GM12878 (cell line): ENCODE data around the gene LMOD3. TPM values are rescaled to one million over a fixed set of nuclear protein-coding genes. Genes with fewer than 3 reads are reported as not detected.
A peak's percentile ranks its signal among the peaks of the same experiment; 100 is the strongest.

ENCODE experiments used
- BCL11A ChIP-seq: IDR thresholded peaks from 2 replicates; pipeline ENCODE4 v1.6.1; 2011; ENCODE audit warnings: low read depth, low read length
- BCLAF1 ChIP-seq: fragments of 450-650 bp; IDR thresholded peaks from 2 replicates; pipeline ENCODE4 v1.6.1; 2017; ENCODE audit warnings: antibody characterized with exemption, mild to moderate bottlenecking, moderate library complexity
- DPF2 ChIP-seq: fragments of 450-650 bp; IDR thresholded peaks from 2 replicates; pipeline ENCODE4 v1.6.1; 2017; ENCODE audit warnings: mild to moderate bottlenecking
- GABPA ChIP-seq: IDR thresholded peaks from 2 replicates; pipeline ENCODE4 v1.6.1; 2014; ENCODE audit warnings: antibody characterized with exemption, low read depth, mild to moderate bottlenecking, inconsistent platforms
- MEF2B ChIP-seq: fragments of 450-650 bp; IDR thresholded peaks from 2 replicates; pipeline ENCODE4 v1.6.1; 2018; ENCODE audit warnings: mild to moderate bottlenecking, moderate library complexity; ENCODE audit not compliant: partially characterized antibody, poor library complexity, severe bottlenecking
- MLLT1 ChIP-seq: fragments of 450-650 bp; IDR thresholded peaks from 2 replicates; pipeline ENCODE4 v1.6.1; 2016; ENCODE audit warnings: mild to moderate bottlenecking
- RAD51 ChIP-seq: fragments of 450-650 bp; IDR thresholded peaks from 2 replicates; pipeline ENCODE4 v1.6.1; 2016; ENCODE audit warnings: moderate library complexity, mild to moderate bottlenecking, inconsistent platforms
- SKIL ChIP-seq: fragments of 450-650 bp; IDR thresholded peaks from 2 replicates; pipeline ENCODE4 v1.6.1; 2017; ENCODE audit warnings: mild to moderate bottlenecking, low read depth, inconsistent platforms; ENCODE audit not compliant: poor library complexity, severe bottlenecking
- TBL1XR1 ChIP-seq: IDR thresholded peaks from 2 replicates; pipeline ENCODE4 v1.6.1; 2012; ENCODE audit warnings: low read depth, low read length, improper control_type of control experiment
- USF2 ChIP-seq: IDR thresholded peaks from 2 replicates; pipeline ENCODE4 v1.6.1; 2011; ENCODE audit warnings: low read depth, low read length, improper control_type of control experiment, borderline replicate concordance
- ZNF687 ChIP-seq: fragments of 450-650 bp; IDR thresholded peaks from 2 replicates; pipeline ENCODE4 v1.6.1; 2017; ENCODE audit warnings: mild to moderate bottlenecking, moderate library complexity
- polyA plus RNA-seq, 11 experiments: library from polyadenylated mRNA; depleted of rRNA in 4 of 11; unstranded in 6 of 11; stranded (reverse) in 5 of 11; fragments of >200 nt; fragmentation: Nextera tagmentation in 4 of 11; fragmentation: Illumina TruSeq in 1 of 11; extraction: Ambion mirVana in 4 of 11; extraction: Trizol in 1 of 11; gene quantifications; 1 replicate in 1 of 11; 2 replicates in 10 of 11; pipeline versions ENCODE4 v1.2.1 to v1.2.3, GENCODE V29; 2011 to 2016; ENCODE audit warnings: inconsistent platforms in 2 of 11, missing spikeins in 2 of 11, low read depth in 1 of 11
- total RNA-seq, 4 experiments: library from RNA; depleted of rRNA in 3 of 4; stranded (reverse); fragments of >200 nt in 3 of 4; fragmentation: Illumina TruSeq in 1 of 4; extraction: Trizol in 1 of 4; gene quantifications; 2 replicates each; pipeline versions ENCODE4 v1.2.1 to v1.2.3, GENCODE V29; 2013 to 2021

LMOD3 gene
- total and polyA plus RNA-seq, 10 of the 15 experiments (the other 5 are each of a cell fraction or from before 2014, with no cell fraction given): 0.04 to 0.20 (median 0.09) TPM; not detected in 1

GRCh38 chr3:69081583-69082262, 40.7 kb downstream of the LMOD3 start (continued):
- TF ChIP-seq SKIL (peak; percentile 21), TBL1XR1 (no peak), RAD51 (peak; percentile 69; the same call in 1 of the 2 replicates), GABPA (no peak), MEF2B (peak; percentile 15), ZNF687 (peak; percentile 89), BCL11A (0 out of 2 replicates have a peak, but pooled peaks have one; percentile 2), DPF2 (0 out of 2 replicates have a peak, but pooled peaks have one; percentile 30), USF2 (peak; percentile 2; the same call in 1 of the 2 replicates), BCLAF1 (no peak), MLLT1 (0 out of 2 replicates have a peak, but pooled peaks have one; percentile 25)
